Thyroid gland (tissue), 4 donors: ENCODE measurements around the gene CDC16.

Experiments
- CTCF ChIP-seq, 6 experiments: fragments of 200-600 bp in 3 of 6; fragments of 450-650 bp in 3 of 6; sonication (generic) in 3 of 6; IDR thresholded peaks; one replicate each; pipeline ENCODE4 v1.5.1; 2016 to 2019; ENCODE audit warnings: antibody characterized with exemption in 6 of 6, mild to moderate bottlenecking in 2 of 6, inconsistent platforms in 1 of 6, moderate library complexity in 1 of 6
- POLR2A ChIP-seq, 2 donors: fragments of 450-650 bp; IDR thresholded peaks; one replicate each; pipeline ENCODE4 v1.6.1; 2017; ENCODE audit warnings: antibody characterized with exemption in 2 of 2, mild to moderate bottlenecking in 2 of 2, moderate library complexity in 1 of 2

GRCh38 chr13:114288157-114288591 lies 53.5 kb downstream of the CDC16 start:
- no peak for TF ChIP-seq POLR2A (IDR thresholded peaks at IDR 0.05)
- no peak for TF ChIP-seq CTCF (IDR thresholded peaks at IDR 0.05)
